Measurements from ENCODE around the gene MRLN. TPM values are rescaled to one million over a fixed set of nuclear protein-coding genes. Genes with fewer than 3 reads are reported as not detected.

Gene MRLN
- total and polyA plus RNA-seq, 10 of the 15 experiments (the other 5 are each of a cell fraction or from before 2014, with no cell fraction given): 0.19 TPM; not detected in 9

DNA sequence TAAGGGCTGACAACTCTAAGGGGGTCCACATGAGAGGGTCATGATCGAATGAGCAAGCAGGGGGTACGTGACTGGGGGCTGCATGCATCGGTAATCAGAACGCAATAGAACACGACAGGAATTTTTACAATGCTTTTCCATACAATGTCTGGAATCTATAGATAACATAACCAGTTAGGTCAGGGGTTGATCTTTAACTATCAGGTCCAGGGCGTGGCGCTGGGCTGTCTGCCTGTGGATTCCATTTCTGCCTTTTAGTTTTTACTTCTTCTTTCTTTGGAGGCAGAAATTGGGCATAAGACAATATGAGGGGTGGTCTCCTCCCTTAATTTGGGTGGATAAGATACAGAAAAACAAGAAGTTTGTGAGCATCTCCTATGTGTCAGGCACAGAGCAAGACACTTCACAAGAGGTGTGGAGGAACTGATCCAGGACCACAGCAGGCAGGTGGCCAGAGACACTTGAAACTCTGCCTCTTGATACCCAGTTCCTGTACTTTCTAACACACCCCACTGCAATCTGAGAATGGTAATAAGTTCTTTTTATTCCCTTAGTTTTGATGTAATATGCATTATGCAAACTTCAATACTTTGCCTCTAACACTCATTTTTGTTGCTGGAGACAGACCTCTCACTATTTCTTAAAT is 18.0 kb upstream of the MRLN start (continued):
- TF ChIP-seq, protein P1, sequence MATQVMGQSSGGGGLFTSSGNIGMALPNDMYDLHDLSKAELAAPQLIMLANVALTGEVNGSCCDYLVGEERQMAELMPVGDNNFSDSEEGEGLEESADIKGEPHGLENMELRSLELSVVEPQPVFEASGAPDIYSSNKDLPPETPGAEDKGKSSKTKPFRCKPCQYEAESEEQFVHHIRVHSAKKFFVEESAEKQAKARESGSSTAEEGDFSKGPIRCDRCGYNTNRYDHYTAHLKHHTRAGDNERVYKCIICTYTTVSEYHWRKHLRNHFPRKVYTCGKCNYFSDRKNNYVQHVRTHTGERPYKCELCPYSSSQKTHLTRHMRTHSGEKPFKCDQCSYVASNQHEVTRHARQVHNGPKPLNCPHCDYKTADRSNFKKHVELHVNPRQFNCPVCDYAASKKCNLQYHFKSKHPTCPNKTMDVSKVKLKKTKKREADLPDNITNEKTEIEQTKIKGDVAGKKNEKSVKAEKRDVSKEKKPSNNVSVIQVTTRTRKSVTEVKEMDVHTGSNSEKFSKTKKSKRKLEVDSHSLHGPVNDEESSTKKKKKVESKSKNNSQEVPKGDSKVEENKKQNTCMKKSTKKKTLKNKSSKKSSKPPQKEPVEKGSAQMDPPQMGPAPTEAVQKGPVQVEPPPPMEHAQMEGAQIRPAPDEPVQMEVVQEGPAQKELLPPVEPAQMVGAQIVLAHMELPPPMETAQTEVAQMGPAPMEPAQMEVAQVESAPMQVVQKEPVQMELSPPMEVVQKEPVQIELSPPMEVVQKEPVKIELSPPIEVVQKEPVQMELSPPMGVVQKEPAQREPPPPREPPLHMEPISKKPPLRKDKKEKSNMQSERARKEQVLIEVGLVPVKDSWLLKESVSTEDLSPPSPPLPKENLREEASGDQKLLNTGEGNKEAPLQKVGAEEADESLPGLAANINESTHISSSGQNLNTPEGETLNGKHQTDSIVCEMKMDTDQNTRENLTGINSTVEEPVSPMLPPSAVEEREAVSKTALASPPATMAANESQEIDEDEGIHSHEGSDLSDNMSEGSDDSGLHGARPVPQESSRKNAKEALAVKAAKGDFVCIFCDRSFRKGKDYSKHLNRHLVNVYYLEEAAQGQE (IDR thresholded peaks at IDR 0.05; ENCODE audit: low read depth, low read length): no peak

DNA sequence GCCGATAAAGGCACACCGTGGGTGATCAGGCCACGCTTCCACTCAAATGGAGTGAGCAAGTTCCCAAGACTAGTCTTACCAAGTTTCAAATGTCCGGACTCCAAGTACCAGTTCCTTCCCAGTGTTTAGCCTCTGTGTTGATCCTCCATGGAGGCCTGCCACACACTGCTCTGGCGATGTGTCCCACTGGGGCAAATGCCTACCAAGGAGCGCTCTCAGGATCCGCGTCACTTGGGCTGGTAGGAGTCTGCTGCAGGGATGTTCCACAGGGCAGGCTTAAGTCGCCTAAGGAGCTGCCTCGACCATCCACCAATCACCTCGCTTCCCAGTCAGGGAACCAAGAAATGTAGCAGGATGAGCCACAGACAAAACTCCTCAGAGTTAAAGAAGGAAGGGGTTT is 17.4 kb upstream of the MRLN start:
- Histone ChIP-seq H3K4me2 (ENCODE audit: control insufficient read depth, insufficient read depth) (no peak overlapping the region), H4K20me1 (ENCODE audit: control insufficient read depth, insufficient read depth) (no peaks in the 10 kb centered on the region), H3K9me3 (replicated peaks; ENCODE audit: control insufficient read depth, insufficient read depth, low read length) (no peaks in the 10 kb centered on the region), H3K36me3 (ENCODE audit: control insufficient read depth in 2 of 2, insufficient read depth in 2 of 2, low read length in 1 of 2) (no peaks in the 10 kb centered on the region), H3K27me3 (replicated peaks in 1 of 2; ENCODE audit: control insufficient read depth in 2 of 2, insufficient read depth in 2 of 2, low read length in 1 of 2) (no peaks in the 10 kb centered on the region), H2AFZ (ENCODE audit: control insufficient read depth, low read depth, low read length) (no peak overlapping the region), H3K9ac (ENCODE audit: control insufficient read depth, insufficient read depth, low read length) (no peak overlapping the region), H3K4me3 (no peak overlapping the region), H3K4me1 (ENCODE audit: control insufficient read depth, insufficient read depth, low read length) (no peaks in the 10 kb centered on the region), H3K27ac (ENCODE audit: control insufficient read depth, insufficient read depth) (no peak overlapping the region), H3K79me2 (ENCODE audit: control insufficient read depth, insufficient read depth, low read length) (no peaks in the 10 kb centered on the region)
- WGBS (ENCODE audit: insufficient coverage, insufficient replicate concordance, low lambda C conversion rate, missing lambda C conversion rate): 57% methylated on average over 11 of the region's 11 CpGs
- ChIA-PET RAD21 (ENCODE audit: unreplicated experiment) (no interaction called here), CTCF (no interaction called here), POLR2A (no interaction called here), SMC1A (ENCODE audit: uncharacterized antibody, unreplicated experiment) (no interaction called here)
- TF ChIP-seq, protein P2, sequence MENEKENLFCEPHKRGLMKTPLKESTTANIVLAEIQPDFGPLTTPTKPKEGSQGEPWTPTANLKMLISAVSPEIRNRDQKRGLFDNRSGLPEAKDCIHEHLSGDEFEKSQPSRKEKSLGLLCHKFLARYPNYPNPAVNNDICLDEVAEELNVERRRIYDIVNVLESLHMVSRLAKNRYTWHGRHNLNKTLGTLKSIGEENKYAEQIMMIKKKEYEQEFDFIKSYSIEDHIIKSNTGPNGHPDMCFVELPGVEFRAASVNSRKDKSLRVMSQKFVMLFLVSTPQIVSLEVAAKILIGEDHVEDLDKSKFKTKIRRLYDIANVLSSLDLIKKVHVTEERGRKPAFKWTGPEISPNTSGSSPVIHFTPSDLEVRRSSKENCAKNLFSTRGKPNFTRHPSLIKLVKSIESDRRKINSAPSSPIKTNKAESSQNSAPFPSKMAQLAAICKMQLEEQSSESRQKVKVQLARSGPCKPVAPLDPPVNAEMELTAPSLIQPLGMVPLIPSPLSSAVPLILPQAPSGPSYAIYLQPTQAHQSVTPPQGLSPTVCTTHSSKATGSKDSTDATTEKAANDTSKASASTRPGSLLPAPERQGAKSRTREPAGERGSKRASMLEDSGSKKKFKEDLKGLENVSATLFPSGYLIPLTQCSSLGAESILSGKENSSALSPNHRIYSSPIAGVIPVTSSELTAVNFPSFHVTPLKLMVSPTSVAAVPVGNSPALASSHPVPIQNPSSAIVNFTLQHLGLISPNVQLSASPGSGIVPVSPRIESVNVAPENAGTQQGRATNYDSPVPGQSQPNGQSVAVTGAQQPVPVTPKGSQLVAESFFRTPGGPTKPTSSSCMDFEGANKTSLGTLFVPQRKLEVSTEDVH (IDR thresholded peaks at IDR 0.05; ENCODE audit: low read depth, partially characterized antibody): no peak
- TF ChIP-seq TBL1XR1 (IDR thresholded peaks at IDR 0.05; ENCODE audit: low read depth, low read length) (no peak), PML (IDR thresholded peaks at IDR 0.05; ENCODE audit: low read length) (no peak), FOXK2 (IDR thresholded peaks at IDR 0.05) (no peak), BACH1 (IDR thresholded peaks at IDR 0.05; ENCODE audit: borderline replicate concordance) (no peak), PAX5 (IDR thresholded peaks at IDR 0.05; ENCODE audit: borderline replicate concordance, low read depth, low read length) (no peak), NR2F1 (conservative IDR thresholded peaks at IDR 0.05) (no peak)
- TF ChIP-seq, protein P3, sequence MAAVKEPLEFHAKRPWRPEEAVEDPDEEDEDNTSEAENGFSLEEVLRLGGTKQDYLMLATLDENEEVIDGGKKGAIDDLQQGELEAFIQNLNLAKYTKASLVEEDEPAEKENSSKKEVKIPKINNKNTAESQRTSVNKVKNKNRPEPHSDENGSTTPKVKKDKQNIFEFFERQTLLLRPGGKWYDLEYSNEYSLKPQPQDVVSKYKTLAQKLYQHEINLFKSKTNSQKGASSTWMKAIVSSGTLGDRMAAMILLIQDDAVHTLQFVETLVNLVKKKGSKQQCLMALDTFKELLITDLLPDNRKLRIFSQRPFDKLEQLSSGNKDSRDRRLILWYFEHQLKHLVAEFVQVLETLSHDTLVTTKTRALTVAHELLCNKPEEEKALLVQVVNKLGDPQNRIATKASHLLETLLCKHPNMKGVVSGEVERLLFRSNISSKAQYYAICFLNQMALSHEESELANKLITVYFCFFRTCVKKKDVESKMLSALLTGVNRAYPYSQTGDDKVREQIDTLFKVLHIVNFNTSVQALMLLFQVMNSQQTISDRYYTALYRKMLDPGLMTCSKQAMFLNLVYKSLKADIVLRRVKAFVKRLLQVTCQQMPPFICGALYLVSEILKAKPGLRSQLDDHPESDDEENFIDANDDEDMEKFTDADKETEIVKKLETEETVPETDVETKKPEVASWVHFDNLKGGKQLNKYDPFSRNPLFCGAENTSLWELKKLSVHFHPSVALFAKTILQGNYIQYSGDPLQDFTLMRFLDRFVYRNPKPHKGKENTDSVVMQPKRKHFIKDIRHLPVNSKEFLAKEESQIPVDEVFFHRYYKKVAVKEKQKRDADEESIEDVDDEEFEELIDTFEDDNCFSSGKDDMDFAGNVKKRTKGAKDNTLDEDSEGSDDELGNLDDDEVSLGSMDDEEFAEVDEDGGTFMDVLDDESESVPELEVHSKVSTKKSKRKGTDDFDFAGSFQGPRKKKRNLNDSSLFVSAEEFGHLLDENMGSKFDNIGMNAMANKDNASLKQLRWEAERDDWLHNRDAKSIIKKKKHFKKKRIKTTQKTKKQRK (IDR thresholded peaks at IDR 0.05; ENCODE audit: low read depth, low read length): no peak
- no peak for FAIRE-seq
- no TSS peak for BruUV-seq (replicated peaks)
- in situ Hi-C loops (cut with MboI) (no loop called here), intact Hi-C loops (cut with micrococcal nuclease; ENCODE audit: unreplicated experiment) (no loop called here)
- no peak for DNase-seq (ENCODE audit: low read depth, low spot score)
- no peak for ATAC-seq

Data from GM12878 (cell line).